Measurements from ENCODE around the gene CXCL8.

Gene CXCL8

GRCh38 chr4:73752424-73752823, 12.1 kb downstream of the CXCL8 start:
- Histone ChIP-seq H3K4me1 (no peaks in the 10 kb centered on the region), H3K79me2 (no peaks in the 10 kb centered on the region), H3K9me3 (ENCODE audit: control insufficient read depth, low read length) (no peaks in the 10 kb centered on the region), H3K4me3 (ENCODE audit: low read depth, low read length) (no peak overlapping the region), H3K27ac (no peak overlapping the region), H2AFZ (no peak overlapping the region), H3K4me2 (ENCODE audit: low read length) (no peak overlapping the region), H3K9ac (no peak overlapping the region), H3K27me3 (ENCODE audit: control insufficient read depth, insufficient read depth, low read length) (no peaks in the 10 kb centered on the region), H3K36me3 (ENCODE audit: control insufficient read depth, insufficient read depth, low read length) (no peaks in the 10 kb centered on the region)
- no peak for TF ChIP-seq CTCF (IDR thresholded peaks at IDR 0.05)

- Histone ChIP-seq H3K4me1 (no peaks in the 10 kb centered on the region), H3K36me3 (ENCODE audit: control insufficient read depth, insufficient read depth, low read length) (no peaks in the 10 kb centered on the region), H3K79me2 (no peaks in the 10 kb centered on the region), H3K27ac (no peak overlapping the region), H3K4me3 (ENCODE audit: low read depth, low read length) (no peak overlapping the region), H3K4me2 (ENCODE audit: low read length) (no peak overlapping the region), H3K9me3 (ENCODE audit: control insufficient read depth, low read length) (no peaks in the 10 kb centered on the region), H3K9ac (no peak overlapping the region), H2AFZ (no peak overlapping the region), H3K27me3 (ENCODE audit: control insufficient read depth, insufficient read depth, low read length) (no peaks in the 10 kb centered on the region)
- TF ChIP-seq CTCF (IDR thresholded peaks at IDR 0.05): no peak
These were observed 12.8 kb downstream of the CXCL8 start for GRCh38 chr4:73753215-73753614.

GRCh38 chr4:73754934-73755333, 14.6 kb downstream of the CXCL8 start:
- H3K9ac ChIP-seq: no peak overlapping the region
- TF ChIP-seq CTCF (IDR thresholded peaks at IDR 0.05): no peak
- no peak overlapping the region for H3K4me3 ChIP-seq (ENCODE audit: low read depth, low read length)

GRCh38 chr4:73759357-73759756, 19.0 kb downstream of the CXCL8 start:
- no peak overlapping the region for H3K9ac ChIP-seq

More at GRCh38 chr4:73754934-73755333, 14.6 kb downstream of the CXCL8 start:
- Histone ChIP-seq H3K27me3 (ENCODE audit: control insufficient read depth, insufficient read depth, low read length) (no peaks in the 10 kb centered on the region), H3K9me3 (ENCODE audit: control insufficient read depth, low read length) (no peaks in the 10 kb centered on the region), H3K79me2 (no peaks in the 10 kb centered on the region), H3K27ac (no peak overlapping the region), H3K36me3 (ENCODE audit: control insufficient read depth, insufficient read depth, low read length) (no peaks in the 10 kb centered on the region), H3K4me1 (no peaks in the 10 kb centered on the region), H3K4me2 (ENCODE audit: low read length) (no peak overlapping the region), H2AFZ (no peak overlapping the region)

More at GRCh38 chr4:73759357-73759756, 19.0 kb downstream of the CXCL8 start:
- no peaks in the 10 kb centered on the region for H3K36me3 ChIP-seq (ENCODE audit: control insufficient read depth, insufficient read depth, low read length)
- no peaks in the 10 kb centered on the region for H3K9me3 ChIP-seq (ENCODE audit: control insufficient read depth, low read length)
- no peaks in the 10 kb centered on the region for H3K27me3 ChIP-seq (ENCODE audit: control insufficient read depth, insufficient read depth, low read length)
- H3K4me2 ChIP-seq (ENCODE audit: low read length): no peak overlapping the region
- no peaks in the 10 kb centered on the region for H3K79me2 ChIP-seq
- no peak overlapping the region for H2AFZ ChIP-seq
- no peak for TF ChIP-seq CTCF (IDR thresholded peaks at IDR 0.05)
- no peak overlapping the region for H3K4me3 ChIP-seq (ENCODE audit: low read depth, low read length)
- H3K27ac ChIP-seq: no peak overlapping the region
- no peaks in the 10 kb centered on the region for H3K4me1 ChIP-seq

All from parathyroid adenoma (tissue), 2 donors.